ENCODE measurements around the gene ZDHHC4.

The ZDHHC4 gene

DNA sequence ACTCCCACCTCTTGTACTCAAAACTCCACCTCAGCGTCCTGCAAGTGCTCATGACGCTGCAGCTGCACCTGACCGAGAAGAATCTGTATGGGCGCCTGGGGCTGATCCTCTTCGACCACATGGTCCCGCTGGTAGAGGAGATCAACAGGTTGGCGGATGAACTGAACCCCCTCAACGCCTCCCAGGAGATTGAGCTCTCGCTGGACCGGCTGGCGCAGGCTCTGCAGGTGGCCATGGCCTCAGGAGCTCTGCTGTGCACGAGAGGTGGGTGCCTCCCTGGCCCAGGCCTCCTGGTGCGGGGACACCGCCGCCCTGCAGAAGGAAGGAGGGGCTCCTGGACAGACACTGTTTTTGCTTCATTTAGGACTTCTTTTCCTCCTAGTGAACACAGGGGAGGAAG, 22.8 kb downstream of the ZDHHC4 start:
- Histone ChIP-seq H2AFZ (ENCODE audit: low read depth) (no peak overlapping the region), H4K20me1 (ENCODE audit: insufficient read depth) (no peaks in the 10 kb centered on the region), H3K9ac (no peak overlapping the region), H3K4me3 (IDR thresholded peaks at IDR 0.05; ENCODE audit: insufficient read depth, low read depth, low read length) (no peak overlapping the region), H3K4me1 (ENCODE audit: low read depth, poor library complexity, severe bottlenecking) (no peaks in the 10 kb centered on the region), H3K4me2 (no peak overlapping the region), H3K27me3 (ENCODE audit: insufficient read depth, low read depth) (no peaks in the 10 kb centered on the region), H3K79me2 (ENCODE audit: insufficient read depth, low read depth) (no peaks in the 10 kb centered on the region), H3K27ac (no peak overlapping the region), H3K36me3 (ENCODE audit: insufficient read depth) (peaks cover 4% of the 10 kb centered on the region; the same call in 1 of the 2 replicates)
- TF ChIP-seq, protein P1, sequence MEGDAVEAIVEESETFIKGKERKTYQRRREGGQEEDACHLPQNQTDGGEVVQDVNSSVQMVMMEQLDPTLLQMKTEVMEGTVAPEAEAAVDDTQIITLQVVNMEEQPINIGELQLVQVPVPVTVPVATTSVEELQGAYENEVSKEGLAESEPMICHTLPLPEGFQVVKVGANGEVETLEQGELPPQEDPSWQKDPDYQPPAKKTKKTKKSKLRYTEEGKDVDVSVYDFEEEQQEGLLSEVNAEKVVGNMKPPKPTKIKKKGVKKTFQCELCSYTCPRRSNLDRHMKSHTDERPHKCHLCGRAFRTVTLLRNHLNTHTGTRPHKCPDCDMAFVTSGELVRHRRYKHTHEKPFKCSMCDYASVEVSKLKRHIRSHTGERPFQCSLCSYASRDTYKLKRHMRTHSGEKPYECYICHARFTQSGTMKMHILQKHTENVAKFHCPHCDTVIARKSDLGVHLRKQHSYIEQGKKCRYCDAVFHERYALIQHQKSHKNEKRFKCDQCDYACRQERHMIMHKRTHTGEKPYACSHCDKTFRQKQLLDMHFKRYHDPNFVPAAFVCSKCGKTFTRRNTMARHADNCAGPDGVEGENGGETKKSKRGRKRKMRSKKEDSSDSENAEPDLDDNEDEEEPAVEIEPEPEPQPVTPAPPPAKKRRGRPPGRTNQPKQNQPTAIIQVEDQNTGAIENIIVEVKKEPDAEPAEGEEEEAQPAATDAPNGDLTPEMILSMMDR (conservative IDR thresholded peaks at IDR 0.05; ENCODE audit: low read depth, low read length) = no peak

DNA sequence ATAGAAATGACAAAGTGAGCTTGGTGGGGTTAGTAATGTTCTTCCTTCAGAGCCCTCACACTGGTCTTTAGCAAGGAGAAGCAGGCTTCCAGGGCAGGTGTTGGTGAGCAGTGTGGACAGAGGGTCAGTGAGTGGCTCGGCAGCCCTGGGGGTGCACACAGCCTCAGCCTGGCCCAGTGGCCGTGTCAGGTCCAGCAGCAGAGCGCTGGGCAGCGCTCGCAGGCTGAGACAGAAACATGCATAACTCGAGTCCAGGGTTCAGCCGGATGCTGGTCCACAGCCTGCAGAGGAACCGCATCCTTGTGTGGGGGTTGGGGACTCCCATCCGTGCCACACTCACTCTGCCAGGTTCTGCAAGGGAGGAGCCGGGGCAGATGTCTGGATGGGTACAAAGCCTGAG, 27.2 kb downstream of the ZDHHC4 start:
- Histone ChIP-seq H3K79me2 (ENCODE audit: insufficient read depth, low read depth) (no peaks in the 10 kb centered on the region), H3K9ac (no peak overlapping the region), H3K4me3 (IDR thresholded peaks at IDR 0.05; ENCODE audit: insufficient read depth, low read depth, low read length) (no peak overlapping the region), H3K27ac (no peak overlapping the region), H3K4me2 (no peak overlapping the region), H2AFZ (ENCODE audit: low read depth) (no peak overlapping the region), H4K20me1 (ENCODE audit: insufficient read depth) (no peaks in the 10 kb centered on the region), H3K27me3 (ENCODE audit: insufficient read depth, low read depth) (no peaks in the 10 kb centered on the region), H3K36me3 (ENCODE audit: insufficient read depth) (no peaks in the 10 kb centered on the region), H3K4me1 (ENCODE audit: low read depth, poor library complexity, severe bottlenecking) (no peaks in the 10 kb centered on the region)
- TF ChIP-seq, protein P1 (conservative IDR thresholded peaks at IDR 0.05; ENCODE audit: low read depth, low read length) = no peak

DNA sequence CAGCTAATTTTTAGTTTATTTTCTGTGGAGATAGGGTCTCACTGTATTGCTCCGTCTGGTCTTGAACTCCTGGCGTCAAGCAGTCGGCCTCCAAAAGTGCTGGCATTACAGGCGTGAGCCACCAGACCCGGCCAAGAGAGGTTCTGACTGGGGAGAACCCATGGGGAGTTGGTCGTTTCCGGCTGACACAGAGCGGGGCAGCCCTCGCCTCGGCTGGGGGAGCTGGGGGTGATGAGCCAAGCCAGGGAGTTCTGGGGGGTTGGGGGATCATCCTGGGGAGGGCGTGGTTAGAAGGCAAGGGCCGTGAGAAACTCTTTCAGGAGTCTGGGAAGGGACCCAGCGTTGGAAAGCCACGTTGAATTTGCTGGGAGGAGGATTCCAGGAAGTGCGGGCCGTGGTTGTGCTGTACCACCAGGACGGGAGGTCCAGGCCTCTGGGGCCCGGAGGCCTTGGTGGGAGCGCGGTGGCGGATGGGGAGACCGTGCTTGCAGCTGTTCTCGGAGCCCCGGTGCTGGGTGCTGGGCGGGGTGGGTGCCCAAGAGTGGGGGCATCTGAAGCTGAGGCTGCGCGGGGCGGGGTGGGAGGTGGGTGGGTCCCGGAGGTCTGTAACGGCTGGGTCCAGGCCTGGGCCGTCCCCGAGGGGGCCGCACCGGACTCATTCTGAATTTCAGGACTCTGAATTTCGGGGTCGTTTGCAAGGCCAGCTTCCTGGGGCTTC, 29.8 kb downstream of the ZDHHC4 start:
- H4K20me1 ChIP-seq (ENCODE audit: insufficient read depth) = no peaks in the 10 kb centered on the region
- H3K79me2 ChIP-seq (ENCODE audit: insufficient read depth, low read depth) = no peaks in the 10 kb centered on the region
- no peaks in the 10 kb centered on the region for H3K36me3 ChIP-seq (ENCODE audit: insufficient read depth)
- H2AFZ ChIP-seq (ENCODE audit: low read depth) = no peak overlapping the region
- no peaks in the 10 kb centered on the region for H3K4me1 ChIP-seq (ENCODE audit: low read depth, poor library complexity, severe bottlenecking)
- TF ChIP-seq, protein P1 (conservative IDR thresholded peaks at IDR 0.05; ENCODE audit: low read depth, low read length) = no peak
- H3K9ac ChIP-seq = no peak overlapping the region
- no peak overlapping the region for H3K4me2 ChIP-seq
- H3K27ac ChIP-seq = no peak overlapping the region
- no peak overlapping the region for H3K4me3 ChIP-seq (IDR thresholded peaks at IDR 0.05; ENCODE audit: insufficient read depth, low read depth, low read length)
- no peaks in the 10 kb centered on the region for H3K27me3 ChIP-seq (ENCODE audit: insufficient read depth, low read depth)

DNA sequence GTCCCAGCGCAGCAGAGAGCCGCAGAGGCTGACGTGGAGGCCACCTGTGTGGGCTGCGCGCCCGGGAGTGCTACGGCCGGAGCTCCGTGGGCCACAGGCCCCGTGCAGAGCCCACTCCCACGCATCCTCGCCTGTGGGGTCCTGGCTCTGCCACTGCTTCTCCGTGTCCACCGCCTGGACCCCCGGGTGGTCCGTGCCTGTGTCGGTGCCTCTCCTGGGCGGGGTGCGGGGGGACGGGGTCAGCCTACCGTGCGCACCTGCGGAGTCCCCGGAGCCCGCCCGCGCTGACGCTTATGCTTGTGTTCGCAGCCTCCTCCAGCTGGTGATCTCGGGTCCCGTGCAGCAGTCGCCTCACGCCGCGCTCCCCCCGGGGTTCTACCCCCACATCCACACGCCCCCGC, 30.4 kb downstream of the ZDHHC4 start:
- TF ChIP-seq, protein P1 (conservative IDR thresholded peaks at IDR 0.05; ENCODE audit: low read depth, low read length) = no peak
- H2AFZ ChIP-seq (ENCODE audit: low read depth) = no peak overlapping the region
- no peak overlapping the region for H3K4me3 ChIP-seq (IDR thresholded peaks at IDR 0.05; ENCODE audit: insufficient read depth, low read depth, low read length)
- H3K36me3 ChIP-seq (ENCODE audit: insufficient read depth) = no peaks in the 10 kb centered on the region
- H3K27ac ChIP-seq = no peak overlapping the region
- H3K4me1 ChIP-seq (ENCODE audit: low read depth, poor library complexity, severe bottlenecking) = no peaks in the 10 kb centered on the region
- no peak overlapping the region for H3K4me2 ChIP-seq
- no peaks in the 10 kb centered on the region for H3K79me2 ChIP-seq (ENCODE audit: insufficient read depth, low read depth)
- H3K9ac ChIP-seq = no peak overlapping the region
- H3K27me3 ChIP-seq (ENCODE audit: insufficient read depth, low read depth) = no peaks in the 10 kb centered on the region
- no peaks in the 10 kb centered on the region for H4K20me1 ChIP-seq (ENCODE audit: insufficient read depth)

All from KMS-11 (cell line).